Spleen (tissue), 11 donors: Measurements from ENCODE around the gene TSPO2. TPM values are rescaled to one million over a fixed set of nuclear protein-coding genes. Genes with fewer than 3 reads are reported as not detected.

ENCODE experiments used
- DNase-seq: peaks from one replicate; pipeline ENCODE4 v3.0.0-alpha.2; 2020
- H3K27ac ChIP-seq, 8 donors: fragments of 200-600 bp; sonication (generic) in 7 of 8; 1 replicate in 4 of 8; 2 replicates in 4 of 8; pipeline versions ENCODE4 v1.5.0 to v1.8.0; 2016 to 2021; ENCODE audit warnings: inconsistent platforms in 4 of 8, mild to moderate bottlenecking in 4 of 8, moderate library complexity in 1 of 8
- H3K27me3 ChIP-seq, 7 donors: fragments of 200-600 bp; sonication (generic) in 6 of 7; replicated peaks in 1 of 7; 1 replicate in 4 of 7; 2 replicates in 3 of 7; pipeline versions ENCODE4 v1.5.0 to v1.8.0; 2016 to 2021; ENCODE audit warnings: inconsistent platforms in 3 of 7, mild to moderate bottlenecking in 1 of 7
- H3K36me3 ChIP-seq, 6 donors: fragments of 200-600 bp; sonication (generic) in 5 of 6; 1 replicate in 4 of 6; 2 replicates in 2 of 6; pipeline versions ENCODE4 v1.5.0 to v1.8.0; 2016 to 2021; ENCODE audit warnings: inconsistent platforms in 2 of 6
- H3K4me1 ChIP-seq, 6 donors: fragments of 200-600 bp; sonication (generic) in 5 of 6; 1 replicate in 3 of 6; 2 replicates in 3 of 6; pipeline versions ENCODE4 v1.5.0 to v1.8.0; 2016 to 2021; ENCODE audit warnings: inconsistent platforms in 3 of 6
- H3K4me3 ChIP-seq, 8 donors: fragments of 200-600 bp; sonication (generic) in 7 of 8; 1 replicate in 4 of 8; 2 replicates in 4 of 8; pipeline versions ENCODE4 v1.5.0 to v1.8.0; 2016 to 2021; ENCODE audit warnings: inconsistent platforms in 4 of 8, mild to moderate bottlenecking in 4 of 8, moderate library complexity in 2 of 8
- H3K9me3 ChIP-seq, 8 donors: fragments of 200-600 bp; sonication (generic) in 7 of 8; 1 replicate in 4 of 8; 2 replicates in 4 of 8; pipeline versions ENCODE4 v1.5.0 to v1.8.0; 2016 to 2021; ENCODE audit warnings: inconsistent platforms in 4 of 8
- CTCF ChIP-seq, 11 experiments: fragments of 200-600 bp in 7 of 11; fragments of 450-650 bp in 4 of 11; sonication (generic) in 4 of 11; IDR thresholded peaks in 8 of 11; conservative IDR thresholded peaks in 3 of 11; 1 replicate in 7 of 11; 2 replicates in 4 of 11; pipeline versions ENCODE4 v1.4.0 to v1.8.0; 2016 to 2021; ENCODE audit warnings: antibody characterized with exemption in 11 of 11, inconsistent platforms in 4 of 11, mild to moderate bottlenecking in 1 of 11
- POLR2A ChIP-seq, 3 donors: fragments of 450-650 bp; IDR thresholded peaks; one replicate each; pipeline ENCODE4 v1.5.1; 2017; ENCODE audit warnings: antibody characterized with exemption in 3 of 3, mild to moderate bottlenecking in 1 of 3
- POLR2AphosphoS5 ChIP-seq, 3 donors: sonication (generic); formaldehyde crosslinking; IDR thresholded peaks; one replicate each; pipeline ENCODE4 v1.5.1; 2017; ENCODE audit warnings: antibody characterized with exemption in 3 of 3
- WGBS, 5 donors: extraction: QIAGEN DNeasy Blood & Tissue Kit in 3 of 5; methylation state at CpG; one replicate each; pipeline versions ENCODE4 v1.1.5 to v1.1.7; 2013 to 2018; 5-methylcytosine and 5-hydroxymethylcytosine counted together
- intact Hi-C: fragments of 100-400 bp; cut with DNase I; formaldehyde crosslinking; loops from one replicate; pipeline ENCODE4 v1.15.0; 2023; ENCODE audit warnings: low total_unique reads
- polyA plus RNA-seq, 3 donors: library from polyadenylated mRNA; stranded (reverse); fragments of 200-250 nt; gene quantifications; one replicate each; pipeline ENCODE4 v1.2.1, GENCODE V29; 2013
- total RNA-seq, 7 donors: library from RNA; depleted of rRNA in 3 of 7; stranded (reverse); fragments of >200 nt in 3 of 7; fragmentation: NEBNext Ultra II Directional in 4 of 7; extraction: Animal tissue kit (Norgen Biotek cat#: 25700) in 4 of 7; gene quantifications; one replicate each; pipeline versions ENCODE4 v1.1.0 to v1.2.1, GENCODE V29; 2016 to 2021
- donor health status: healthy with polysubstance abuse.
- donor health status: DM: no; HTN: no; CAD: no; lungs with moderate emphysema.
- donor health status: DM: no; HTN: no; CAD: no.
- donor health status: Bipolar disorder and iron deficiency.
- donor health status: healthy.
- donor health status: DM: no; HTN: no; CAD: no.
- donor health status: DM: yes; HTN: yes; CAD: no.

The TSPO2 gene
- total and polyA plus RNA-seq, 10 donors: 0.54 to 6.3 TPM; not detected in 8

- Histone ChIP-seq H3K4me3 (no peak overlapping the region), H3K36me3 (peaks cover 0 to 6% (median 0%) of the 10 kb centered on the region in 6 donors), H3K9me3 (no peaks in the 10 kb centered on the region), H3K27me3 (no peaks in the 10 kb centered on the region), H3K27ac (no peak overlapping the region), H3K4me1 (no peaks in the 10 kb centered on the region)
- TF ChIP-seq CTCF (IDR thresholded peaks at IDR 0.05 in 8 of 11, conservative IDR thresholded peaks at IDR 0.05 in 3 of 11) (no peak), POLR2AphosphoS5 (IDR thresholded peaks at IDR 0.05) (no peak), POLR2A (IDR thresholded peaks at IDR 0.05) (no peak)
- WGBS, 5 donors: 83 to 92% (median 87%) methylated on average over 13 of the region's 13 CpGs
- DNase-seq: no peak
- intact Hi-C loops: no loop called here
These were observed 5.0 kb upstream of the TSPO2 start for GRCh38 chr6:41037107-41037900.

GRCh38 chr6:41038205-41038604, 4.1 kb upstream of the TSPO2 start:
- TF ChIP-seq POLR2A (IDR thresholded peaks at IDR 0.05): no peak
- TF ChIP-seq POLR2AphosphoS5 (IDR thresholded peaks at IDR 0.05): no peak
- no peak for TF ChIP-seq CTCF (IDR thresholded peaks at IDR 0.05 in 8 of 11, conservative IDR thresholded peaks at IDR 0.05 in 3 of 11)
- DNase-seq: no peak
- 82 to 96% (median 89%) methylated on average over 3 of the region's 3 CpGs for WGBS, 5 donors
- no peaks in the 10 kb centered on the region for H3K4me1 ChIP-seq
- no peak overlapping the region for H3K27ac ChIP-seq
- H3K27me3 ChIP-seq: no peaks in the 10 kb centered on the region
- no peak overlapping the region for H3K4me3 ChIP-seq
- H3K9me3 ChIP-seq: no peaks in the 10 kb centered on the region
- intact Hi-C loops: no loop called here
- peaks cover 0 to 13% (median 0%) of the 10 kb centered on the region in 6 donors for H3K36me3 ChIP-seq

- peaks cover 0 to 12% (median 0%) of the 10 kb centered on the region in 6 donors for H3K36me3 ChIP-seq
- H3K27me3 ChIP-seq: no peaks in the 10 kb centered on the region
- TF ChIP-seq CTCF (IDR thresholded peaks at IDR 0.05 in 8 of 11, conservative IDR thresholded peaks at IDR 0.05 in 3 of 11): peak in 10 of 11 experiments; percentile 38 to 80 (median 62)
- TF ChIP-seq POLR2AphosphoS5 (IDR thresholded peaks at IDR 0.05): no peak
- intact Hi-C loops: no loop called here
- H3K4me1 ChIP-seq: no peaks in the 10 kb centered on the region
- H3K9me3 ChIP-seq: no peaks in the 10 kb centered on the region
- DNase-seq: no peak
- H3K27ac ChIP-seq: no peak within 1 kb of the TSS
- 69 to 73% (median 71%) methylated on average over 10 of the region's 10 CpGs for WGBS, 5 donors
- no peak within 1 kb of the TSS for H3K4me3 ChIP-seq
These were observed 2.9 kb upstream of the TSPO2 start, which contains the start of gene UNC5CL for GRCh38 chr6:41039060-41039998. TSS of gene UNC5CL (minus strand) at chr6:41039221. CDS start at chr6:41035074, 4,147 bp downstream.
